OCI-LY3 (cell line): ENCODE results near the gene GRIN2A.

Source experiments
- H2AFZ ChIP-seq: fragments of 200-600, 300-600 bp; shearing (Covaris generic); 2 replicates; pipeline ENCODE4 v1.6.0; 2014; ENCODE audit warnings: antibody characterized with exemption, low read depth, low read length
- H3K27ac ChIP-seq: fragments of 200-600, 300-600 bp; sonication (generic); 2 replicates; pipeline ENCODE4 v1.5.1; 2014; ENCODE audit warnings: mild to moderate bottlenecking, low read length, moderate library complexity, mixed read lengths
- H3K27me3 ChIP-seq: fragments of 200-600, 300-600 bp; sonication (generic); 2 replicates; pipeline ENCODE4 v1.6.1; 2014; ENCODE audit warnings: low read depth, low read length, mixed read lengths
- H3K36me3 ChIP-seq: fragments of 200-600, 300-600 bp; sonication (generic); replicated peaks from 2 replicates; pipeline ENCODE3; 2014; ENCODE audit warnings: low read depth, low read length, mixed read lengths
- H3K4me1 ChIP-seq: fragments of 300-600, 200-600 bp; sonication (generic); 2 replicates; pipeline ENCODE4 v1.6.1; 2014; ENCODE audit warnings: low read length, mixed read lengths
- H3K4me2 ChIP-seq: fragments of 200-600, 300-600 bp; sonication (generic); 2 replicates; pipeline ENCODE4 v1.6.1; 2014; ENCODE audit warnings: low read length, mixed read lengths
- H3K4me3 ChIP-seq: fragments of 300-600, 200-600 bp; sonication (generic); 2 replicates; pipeline ENCODE4 v1.5.1; 2014; ENCODE audit warnings: antibody characterized with exemption, mild to moderate bottlenecking, low read length, moderate library complexity
- H3K79me2 ChIP-seq: fragments of 300-600, 200-600 bp; shearing (Covaris generic); 2 replicates; pipeline ENCODE4 v1.6.1; 2014; ENCODE audit warnings: mild to moderate bottlenecking, low read length, mixed read lengths
- H3K9ac ChIP-seq: fragments of 300-600, 200-600 bp; shearing (Covaris generic); 2 replicates; pipeline ENCODE4 v1.6.0; 2014; ENCODE audit warnings: mild to moderate bottlenecking, low read length, moderate library complexity
- H3K9me3 ChIP-seq: fragments of 200-600, 300-600 bp; shearing (Covaris generic); 2 replicates; pipeline ENCODE4 v1.6.1; 2014; ENCODE audit warnings: low read length, mixed read lengths; ENCODE audit not compliant: insufficient read depth
- H4K20me1 ChIP-seq: fragments of 200-600, 300-600 bp; sonication (generic); 2 replicates; pipeline ENCODE4 v1.6.1; 2016; ENCODE audit warnings: low read length, mixed read lengths; ENCODE audit not compliant: insufficient read depth
- EZH2phosphoT487 ChIP-seq: fragments of 200-600 bp; shearing (Covaris generic); IDR thresholded peaks from 2 replicates; pipeline ENCODE4 v1.6.1; 2018; ENCODE audit warnings: antibody characterized with exemption, mixed run types, low read depth
- TF ChIP-seq, protein P1 (sequence below): fragments of 200-600, 300-600 bp; sonication (generic); IDR thresholded peaks from 2 replicates; pipeline ENCODE4 v1.5.1; 2014; ENCODE audit warnings: antibody characterized with exemption, low read length, low read depth

The GRIN2A gene

DNA sequence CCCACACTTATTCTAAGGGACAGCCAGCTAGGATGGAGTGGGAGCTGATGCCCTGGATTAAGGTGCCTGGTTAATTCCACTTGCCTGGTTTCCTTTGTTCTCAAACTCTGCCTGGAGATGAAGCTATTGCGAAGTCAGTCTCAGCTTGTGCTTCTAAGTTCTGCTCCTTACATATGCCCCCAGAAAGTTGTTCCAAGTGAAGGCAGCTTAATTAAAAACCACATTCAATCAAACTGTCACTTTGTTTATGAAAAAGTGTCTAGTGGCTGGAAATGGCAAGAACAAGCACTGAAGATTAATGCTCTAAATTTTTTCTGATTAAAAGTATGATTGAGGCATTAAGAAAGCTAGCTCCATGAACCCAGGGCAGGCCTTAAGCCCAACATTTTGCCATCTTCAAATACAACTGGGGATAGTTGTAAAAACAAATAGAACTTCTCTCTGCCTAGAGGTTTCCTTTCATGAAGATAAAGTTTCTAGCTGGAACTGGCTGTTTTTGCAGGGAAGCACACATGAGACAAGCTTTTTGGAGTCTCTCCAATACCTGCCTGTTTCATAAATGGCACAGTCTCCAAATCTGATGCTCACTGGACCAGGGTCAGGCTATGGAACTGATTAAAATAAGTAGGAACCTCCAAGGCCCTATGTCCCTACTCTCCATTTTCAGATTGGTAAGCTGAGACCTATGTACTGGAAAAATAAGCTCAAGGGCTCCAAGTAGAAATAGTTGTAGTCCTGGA lies 100.9 kb downstream of the GRIN2A start:
- H2AFZ ChIP-seq = no peak overlapping the region
- no peak overlapping the region for H3K9ac ChIP-seq
- H3K4me2 ChIP-seq = no peak overlapping the region
- peaks cover 2% of the 10 kb centered on the region; the same call in 1 of the 2 replicates for H3K27me3 ChIP-seq
- no peaks in the 10 kb centered on the region for H3K4me1 ChIP-seq
- no peaks in the 10 kb centered on the region for H3K36me3 ChIP-seq
- no peak overlapping the region for H3K27ac ChIP-seq
- H3K79me2 ChIP-seq = no peaks in the 10 kb centered on the region
- TF ChIP-seq EZH2phosphoT487 = no peak
- TF ChIP-seq, protein P1, sequence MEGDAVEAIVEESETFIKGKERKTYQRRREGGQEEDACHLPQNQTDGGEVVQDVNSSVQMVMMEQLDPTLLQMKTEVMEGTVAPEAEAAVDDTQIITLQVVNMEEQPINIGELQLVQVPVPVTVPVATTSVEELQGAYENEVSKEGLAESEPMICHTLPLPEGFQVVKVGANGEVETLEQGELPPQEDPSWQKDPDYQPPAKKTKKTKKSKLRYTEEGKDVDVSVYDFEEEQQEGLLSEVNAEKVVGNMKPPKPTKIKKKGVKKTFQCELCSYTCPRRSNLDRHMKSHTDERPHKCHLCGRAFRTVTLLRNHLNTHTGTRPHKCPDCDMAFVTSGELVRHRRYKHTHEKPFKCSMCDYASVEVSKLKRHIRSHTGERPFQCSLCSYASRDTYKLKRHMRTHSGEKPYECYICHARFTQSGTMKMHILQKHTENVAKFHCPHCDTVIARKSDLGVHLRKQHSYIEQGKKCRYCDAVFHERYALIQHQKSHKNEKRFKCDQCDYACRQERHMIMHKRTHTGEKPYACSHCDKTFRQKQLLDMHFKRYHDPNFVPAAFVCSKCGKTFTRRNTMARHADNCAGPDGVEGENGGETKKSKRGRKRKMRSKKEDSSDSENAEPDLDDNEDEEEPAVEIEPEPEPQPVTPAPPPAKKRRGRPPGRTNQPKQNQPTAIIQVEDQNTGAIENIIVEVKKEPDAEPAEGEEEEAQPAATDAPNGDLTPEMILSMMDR = no peak
- no peaks in the 10 kb centered on the region for H3K9me3 ChIP-seq
- H3K4me3 ChIP-seq = no peak overlapping the region
- no peaks in the 10 kb centered on the region for H4K20me1 ChIP-seq

DNA sequence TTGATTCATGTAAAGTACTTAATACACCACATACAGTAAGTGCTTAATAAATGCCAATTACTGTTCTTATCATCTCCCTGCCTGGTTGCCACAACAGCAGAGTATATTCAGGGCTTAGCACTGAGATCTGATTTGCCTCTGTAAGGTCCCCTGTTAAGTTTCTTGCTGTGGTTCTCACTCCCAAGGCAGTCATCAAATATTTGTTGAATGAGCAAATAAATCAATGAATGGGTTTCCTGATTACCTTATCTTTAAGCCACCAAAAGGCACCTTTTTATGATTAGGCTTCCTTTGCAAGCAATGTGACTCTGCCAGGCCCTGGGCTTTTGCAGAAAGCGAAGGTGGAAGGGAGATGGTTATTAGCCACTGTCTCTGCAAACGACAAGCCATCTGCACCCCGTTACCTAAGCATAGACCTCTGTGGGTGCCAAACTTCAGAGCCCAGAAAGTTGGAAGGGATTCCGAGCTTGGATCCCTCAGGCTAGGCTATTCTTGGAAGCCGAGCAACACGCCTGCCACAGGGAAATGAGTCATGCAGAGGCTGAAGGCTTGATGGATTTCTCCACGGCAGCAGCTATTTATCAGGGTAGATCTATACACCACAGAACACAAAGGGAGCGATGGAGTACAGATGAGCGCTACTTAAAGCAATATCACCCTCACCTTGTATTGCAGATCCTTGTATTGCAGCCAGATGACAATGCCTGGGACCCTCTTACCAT lies 102.0 kb downstream of the GRIN2A start:
- H3K4me1 ChIP-seq = no peaks in the 10 kb centered on the region

DNA sequence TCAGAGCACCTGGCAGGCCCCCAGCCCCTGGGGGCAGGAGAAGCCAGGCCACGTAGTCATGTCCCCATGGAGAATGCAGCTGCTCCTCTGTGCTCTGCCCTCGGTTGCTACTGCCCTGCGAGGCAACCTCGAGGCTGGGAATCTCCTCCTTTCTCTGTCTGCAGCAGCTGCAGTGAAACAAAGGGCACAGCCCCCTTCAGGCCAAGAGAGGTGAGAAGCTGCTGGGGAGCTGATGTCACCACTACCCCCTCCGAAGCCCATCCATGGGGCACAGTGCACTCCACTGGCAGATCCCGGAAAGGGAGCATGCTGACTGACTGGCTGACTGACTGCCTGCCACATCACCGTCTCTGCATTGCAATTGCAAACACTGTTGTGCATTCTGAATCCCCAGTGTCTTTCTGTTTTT lies 103.7 kb downstream of the GRIN2A start:
- no peak overlapping the region for H3K4me2 ChIP-seq
- no peaks in the 10 kb centered on the region for H3K79me2 ChIP-seq
- no peak overlapping the region for H3K9ac ChIP-seq
- H3K4me3 ChIP-seq = no peak overlapping the region
- H3K36me3 ChIP-seq = no peaks in the 10 kb centered on the region
- H3K9me3 ChIP-seq = no peaks in the 10 kb centered on the region
- H3K27ac ChIP-seq = no peak overlapping the region
- TF ChIP-seq, protein P1 = no peak
- no peak for TF ChIP-seq EZH2phosphoT487
- H4K20me1 ChIP-seq = no peaks in the 10 kb centered on the region
- no peaks in the 10 kb centered on the region for H3K27me3 ChIP-seq
- H2AFZ ChIP-seq = no peak overlapping the region
- H3K4me1 ChIP-seq = no peaks in the 10 kb centered on the region

More for the DNA sequence above, 102.0 kb downstream of the GRIN2A start:
- no peaks in the 10 kb centered on the region for H3K27me3 ChIP-seq
- no peak overlapping the region for H3K9ac ChIP-seq
- H3K9me3 ChIP-seq = no peaks in the 10 kb centered on the region
- H2AFZ ChIP-seq = no peak overlapping the region
- H3K27ac ChIP-seq = no peak overlapping the region
- no peaks in the 10 kb centered on the region for H3K79me2 ChIP-seq
- no peaks in the 10 kb centered on the region for H3K36me3 ChIP-seq
- TF ChIP-seq, protein P1 = no peak
- H3K4me3 ChIP-seq = no peak overlapping the region
- no peaks in the 10 kb centered on the region for H4K20me1 ChIP-seq
- H3K4me2 ChIP-seq = no peak overlapping the region

DNA sequence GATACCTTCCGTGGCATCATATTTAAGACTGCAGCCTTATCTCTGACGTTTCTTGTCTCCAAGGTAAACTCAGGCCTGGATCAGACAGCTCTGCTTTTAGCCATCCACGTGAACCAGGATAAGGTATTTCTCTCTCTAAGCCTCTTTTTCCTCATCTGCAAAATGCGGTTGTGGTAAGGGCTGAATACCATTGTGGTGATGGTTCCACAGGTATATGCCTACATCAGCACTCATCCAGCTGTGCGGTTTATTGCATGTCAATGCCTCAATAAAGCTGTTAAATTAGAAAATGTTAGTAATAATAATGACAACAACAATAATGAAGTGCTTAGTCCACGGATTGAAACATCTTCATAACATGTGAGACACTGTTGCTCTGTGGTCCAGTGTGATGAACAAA lies 104.4 kb downstream of the GRIN2A start:
- no peak overlapping the region for H2AFZ ChIP-seq
- H4K20me1 ChIP-seq = no peaks in the 10 kb centered on the region
- no peaks in the 10 kb centered on the region for H3K9me3 ChIP-seq
- H3K4me3 ChIP-seq = no peak overlapping the region
- TF ChIP-seq EZH2phosphoT487 = no peak
- TF ChIP-seq, protein P1 = no peak
- no peaks in the 10 kb centered on the region for H3K36me3 ChIP-seq
- H3K4me1 ChIP-seq = no peaks in the 10 kb centered on the region
- H3K27ac ChIP-seq = no peak overlapping the region
- no peaks in the 10 kb centered on the region for H3K79me2 ChIP-seq
- no peak overlapping the region for H3K9ac ChIP-seq
- H3K4me2 ChIP-seq = no peak overlapping the region
- H3K27me3 ChIP-seq = no peaks in the 10 kb centered on the region
